H1 (cell line): ENCODE measurements around the gene ARFRP1. TPM values are rescaled to one million over a fixed set of nuclear protein-coding genes. Genes with fewer than 3 reads are reported as not detected.

Experiments used
- BCL11A ChIP-seq, 2 experiments: IDR thresholded peaks; one replicate each; pipeline ENCODE4 v1.6.1; 2011; ENCODE audit warnings: low read depth in 2 of 2, low read length in 2 of 2, mild to moderate bottlenecking in 2 of 2
- MAX ChIP-seq: IDR thresholded peaks from 2 replicates; pipeline ENCODE4 v1.6.1; 2012; ENCODE audit warnings: inconsistent platforms
- polyA plus RNA-seq, 7 experiments: library from polyadenylated mRNA; depleted of rRNA in 3 of 7; stranded (reverse) in 5 of 7; unstranded in 2 of 7; fragments of >200 nt in 5 of 7; fragments of 200-250 nt in 2 of 7; gene quantifications; 1 replicate in 5 of 7; 2 replicates in 1 of 7; 4 replicates in 1 of 7; pipeline versions ENCODE4 v1.2.1 to v1.2.3, GENCODE V29; 2011 to 2013; ENCODE audit warnings: missing spikeins in 2 of 7, mixed read lengths in 2 of 7
- total RNA-seq: library from RNA; stranded (reverse); fragmentation: NEBNext Ultra II Directional; extraction: Animal tissue kit (Norgen Biotek cat#: 25700); gene quantifications from 2 replicates; pipeline ENCODE4 v1.2.1, GENCODE V29; 2021

ARFRP1 gene
- total and polyA plus RNA-seq, 2 of the 8 experiments (the other 6 are each of a cell fraction or from before 2014, with no cell fraction given) = 12.9 to 22.9 TPM

GRCh38 chr20:63741676-63742380 is 34.1 kb upstream of the ARFRP1 start (continued):
- TF ChIP-seq MAX = no peak
- no peak for TF ChIP-seq BCL11A (IDR thresholded peaks at IDR 0.05; ENCODE audit: low read depth in 2 of 2, low read length in 2 of 2)
- TF ChIP-seq, all 59 proteins: peak for 0
